ENCODE data around the gene CYB561A3.

Gene CYB561A3

DNA sequence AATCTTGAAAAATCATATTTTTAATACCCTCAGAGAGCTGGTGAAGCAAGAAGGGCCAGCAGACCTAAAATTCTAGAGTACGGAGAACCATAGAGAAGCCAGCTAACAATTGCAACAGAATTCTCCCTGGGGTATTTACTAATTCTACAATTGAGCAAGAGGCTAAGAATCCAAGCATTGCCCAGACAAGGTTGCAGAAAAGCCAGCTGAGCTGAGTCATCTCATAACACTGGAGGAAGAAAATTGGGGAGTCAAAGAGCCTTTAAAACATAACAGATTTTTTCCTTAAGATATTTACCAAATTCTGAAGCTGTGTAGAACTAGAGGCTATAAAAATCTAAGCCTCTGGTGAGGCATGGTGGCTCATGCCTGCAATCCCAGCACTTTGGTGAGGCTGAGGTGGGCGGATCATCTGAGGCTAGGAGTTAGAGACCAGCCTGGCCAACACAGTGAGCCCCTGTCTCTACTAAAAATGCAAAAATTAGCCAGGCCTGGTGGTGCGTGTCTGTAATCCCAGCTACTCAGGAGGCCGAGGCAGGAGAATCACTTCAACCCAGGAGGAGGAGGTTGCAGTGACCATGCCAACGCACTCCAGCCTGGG is 17.1 kb upstream of the CYB561A3 start:
- Mint-ChIP-seq H3K27ac (no peak overlapping the region), H3K9me3 (no peaks in the 10 kb centered on the region), H3K27me3 (no peaks in the 10 kb centered on the region), H3K4me3 (no peak overlapping the region), H3K4me1 (peaks cover 4 to 10% of the 10 kb centered on the region in 2 donors), H3K36me3 (peaks cover 14 to 23% of the 10 kb centered on the region in 2 donors)
- DNase-seq (no peak), ATAC-seq (replicated peaks) (no peak)

DNA sequence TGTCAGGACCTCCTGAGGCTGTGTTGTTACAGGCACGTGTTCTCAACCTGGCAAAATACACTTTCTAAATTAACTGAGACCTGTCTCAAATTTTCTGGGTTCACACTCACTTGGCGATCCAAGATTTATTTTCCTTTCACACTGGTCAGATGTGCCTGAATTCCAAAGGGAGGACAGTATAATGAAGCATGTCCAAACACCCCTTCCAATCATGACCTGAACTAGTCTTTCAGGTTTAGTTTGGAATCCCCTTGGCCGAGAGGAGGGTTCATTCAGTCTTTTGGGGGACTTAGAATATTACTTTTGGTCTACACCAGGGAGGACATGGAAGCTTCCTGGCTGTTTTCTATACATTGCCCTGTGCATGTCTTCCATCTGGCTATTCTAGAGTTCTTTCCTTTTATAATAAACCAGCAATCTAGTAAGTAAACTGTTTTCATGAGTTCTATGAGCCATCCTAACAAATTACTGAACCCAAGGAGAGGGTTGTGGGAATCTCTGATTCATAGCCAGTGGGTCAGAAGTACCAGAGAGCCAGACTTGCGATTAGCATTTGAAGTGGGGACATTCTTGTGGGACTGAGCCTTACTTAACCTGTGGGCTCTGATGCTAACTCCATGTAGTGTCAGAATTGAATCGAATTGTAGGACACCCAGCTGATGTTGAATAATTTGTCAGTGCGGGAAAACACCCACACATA is 15.9 kb upstream of the CYB561A3 start:
- Mint-ChIP-seq H3K4me3 (no peak overlapping the region), H3K36me3 (peaks cover 16 to 27% of the 10 kb centered on the region in 2 donors), H3K27me3 (no peaks in the 10 kb centered on the region), H3K27ac (no peak overlapping the region), H3K4me1 (peaks cover 4 to 10% of the 10 kb centered on the region in 2 donors), H3K9me3 (no peaks in the 10 kb centered on the region)
- ATAC-seq (replicated peaks) (no peak), DNase-seq (no peak)

DNA sequence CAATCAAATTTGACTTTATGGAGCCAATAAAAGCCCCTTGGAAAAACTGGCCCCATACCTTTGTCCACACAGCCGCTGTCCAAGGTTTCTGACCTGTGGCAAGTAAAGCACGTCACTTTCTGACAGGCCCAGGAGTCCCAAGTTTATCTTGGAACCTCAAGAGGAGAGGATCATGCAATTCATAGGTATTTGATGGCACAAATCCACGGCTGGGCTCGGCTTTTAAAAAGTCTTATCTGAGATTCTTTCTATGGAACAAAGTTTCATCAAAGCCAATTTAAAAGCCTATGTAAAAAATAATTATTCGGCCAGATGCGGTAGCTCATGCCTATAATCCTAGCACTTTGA is 14.1 kb upstream of the CYB561A3 start:
- H3K36me3 Mint-ChIP-seq, result peaks cover 26 to 42% of the 10 kb centered on the region in 2 donors
- no peak overlapping the region for H3K4me3 Mint-ChIP-seq
- no peaks in the 10 kb centered on the region for H3K27me3 Mint-ChIP-seq
- H3K9me3 Mint-ChIP-seq, result no peaks in the 10 kb centered on the region
- no peak overlapping the region for H3K27ac Mint-ChIP-seq
- DNase-seq (no peak), ATAC-seq (replicated peaks) (no peak)
- peaks cover under 1 to 2% of the 10 kb centered on the region in 2 donors for H3K4me1 Mint-ChIP-seq

DNA sequence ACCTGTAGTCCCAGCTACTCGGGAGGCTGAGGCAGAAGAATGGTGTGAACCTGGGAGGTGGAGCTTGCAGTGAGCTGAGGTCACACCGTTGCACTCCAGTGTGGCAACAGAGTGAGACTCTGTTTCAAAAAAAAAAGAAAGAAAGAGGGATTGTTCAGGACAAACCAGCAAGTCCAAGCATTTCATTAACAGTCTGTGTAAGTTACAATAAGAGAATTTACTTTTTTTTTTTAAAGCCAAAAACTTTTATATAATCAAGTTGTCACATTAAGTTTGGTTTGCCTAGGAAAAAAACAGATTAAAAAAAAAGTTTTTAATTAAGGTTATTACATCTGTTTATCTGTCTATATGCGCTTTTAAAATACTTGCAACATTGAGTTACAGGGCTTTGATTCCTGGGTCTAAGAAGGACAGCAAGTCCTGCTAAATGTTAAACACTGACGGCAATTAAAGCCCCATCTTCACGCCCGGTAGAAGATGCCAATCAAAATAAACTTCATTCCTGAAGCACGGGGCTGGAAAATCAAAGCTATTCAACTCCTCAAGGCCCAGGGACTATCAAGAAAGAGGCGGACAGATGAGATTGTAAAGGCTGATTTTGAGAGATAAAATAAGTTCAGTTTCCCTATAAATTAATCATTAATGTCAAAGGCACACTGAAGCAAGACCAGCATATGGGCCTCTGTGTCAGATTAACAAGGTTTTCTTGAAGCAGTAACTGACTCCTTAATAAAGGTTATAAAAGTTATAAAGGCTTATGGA is 11.2 kb upstream of the CYB561A3 start:
- Mint-ChIP-seq H3K9me3 (no peaks in the 10 kb centered on the region), H3K27ac (peak overlapping the region; percentile 67), H3K36me3 (peaks cover 44 to 62% of the 10 kb centered on the region in 2 donors), H3K4me1 (peaks cover 17 to 24% of the 10 kb centered on the region in 2 donors), H3K4me3 (no peak overlapping the region), H3K27me3 (no peaks in the 10 kb centered on the region)
- no peak for DNase-seq
- ATAC-seq (replicated peaks), result no peak

DNA sequence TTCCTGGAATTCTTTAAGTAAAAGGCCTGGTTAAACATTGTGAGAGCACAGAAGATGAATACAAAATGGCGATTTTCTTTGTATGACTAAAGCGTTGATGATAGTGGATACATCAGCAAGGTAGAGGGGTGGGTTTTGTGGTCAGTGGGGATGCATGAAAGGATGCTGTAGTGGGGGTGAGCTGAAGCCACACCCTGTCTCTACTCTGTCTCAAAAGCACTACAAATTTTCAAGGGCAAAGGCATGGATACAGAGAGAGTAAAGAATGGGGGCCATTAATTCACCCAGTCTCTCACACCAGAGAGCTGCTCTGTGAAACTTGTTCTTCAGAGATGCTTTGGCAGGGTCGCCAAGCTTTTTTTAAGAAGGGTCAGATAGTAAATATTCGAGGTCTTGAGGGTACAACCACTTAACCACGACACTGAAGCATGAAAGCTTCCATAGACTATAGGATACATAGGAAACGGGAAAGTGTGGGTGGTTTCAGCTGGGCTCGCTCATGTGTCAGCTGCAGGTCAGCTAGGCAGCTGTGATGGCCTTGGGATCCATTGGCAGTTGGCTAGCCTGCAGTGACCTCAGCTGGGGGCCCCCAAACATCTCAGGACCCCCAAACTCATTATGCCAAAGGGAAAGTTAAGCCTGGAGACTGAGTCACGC is 8.8 kb upstream of the CYB561A3 start:
- Mint-ChIP-seq H3K36me3 (peaks cover 41 to 53% of the 10 kb centered on the region in 2 donors), H3K4me1 (peaks cover 16 to 24% of the 10 kb centered on the region in 2 donors), H3K9me3 (no peaks in the 10 kb centered on the region), H3K27me3 (no peaks in the 10 kb centered on the region), H3K4me3 (no peak overlapping the region), H3K27ac (peak overlapping the region; percentile 3)
- DNase-seq (no peak), ATAC-seq (replicated peaks) (peak; percentile 72)

DNA sequence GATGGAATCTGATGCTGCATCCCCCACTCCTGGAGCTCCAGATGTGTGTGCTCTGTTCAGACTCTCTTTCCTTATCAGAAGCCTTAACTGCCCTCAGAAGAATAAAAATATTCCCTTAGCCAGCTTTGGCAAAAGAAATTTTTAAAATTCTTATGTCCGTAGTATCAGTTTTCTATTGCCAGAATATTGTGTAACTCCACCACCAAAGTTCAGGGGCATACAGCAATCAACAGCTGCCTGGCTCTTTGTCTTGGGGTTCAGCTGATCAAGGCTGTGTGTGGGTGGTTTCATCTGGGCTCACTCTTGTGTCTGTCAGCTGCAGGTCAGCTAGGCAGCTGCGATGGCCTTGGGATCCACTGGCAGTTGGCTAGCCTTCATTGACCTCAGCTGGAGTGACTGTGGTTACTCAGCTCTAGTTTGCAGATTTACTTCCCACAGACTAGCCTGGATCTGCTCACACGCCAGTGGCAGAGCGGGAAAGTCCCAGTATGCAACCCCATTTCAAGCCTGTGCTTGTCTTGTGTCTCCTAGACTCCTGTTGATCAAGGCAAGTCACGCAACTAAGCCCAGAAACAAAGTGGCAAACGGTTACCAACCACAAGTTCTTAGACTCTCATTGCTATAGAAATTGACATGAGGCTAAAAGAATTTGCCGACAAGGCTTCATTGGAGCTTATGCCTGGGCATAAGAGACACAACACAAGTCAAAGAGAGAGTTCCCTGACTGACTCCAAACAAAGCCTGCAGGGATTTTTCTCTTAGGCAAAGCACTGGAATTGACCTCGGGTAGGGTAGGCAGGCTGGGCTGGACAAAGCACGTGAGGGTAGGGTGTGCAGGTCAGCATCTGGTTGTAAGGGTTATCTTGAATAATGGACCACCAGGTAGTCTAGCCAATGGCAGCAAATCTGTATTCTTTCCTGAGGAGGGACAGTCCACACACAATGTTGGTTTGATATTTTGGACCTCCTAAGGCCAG is 8.0 kb upstream of the CYB561A3 start:
- peak overlapping the region; percentile 31 for H3K27ac Mint-ChIP-seq
- peaks cover 37 to 49% of the 10 kb centered on the region in 2 donors for H3K36me3 Mint-ChIP-seq
- peak; percentile 39 to 45 for ATAC-seq (replicated peaks)
- H3K27me3 Mint-ChIP-seq, result no peaks in the 10 kb centered on the region
- no peaks in the 10 kb centered on the region for H3K9me3 Mint-ChIP-seq
- H3K4me3 Mint-ChIP-seq, result peak overlapping the region in 1 of 2 donors; percentile 33
- DNase-seq, result no peak
- peaks cover 16 to 24% of the 10 kb centered on the region in 2 donors for H3K4me1 Mint-ChIP-seq

DNA sequence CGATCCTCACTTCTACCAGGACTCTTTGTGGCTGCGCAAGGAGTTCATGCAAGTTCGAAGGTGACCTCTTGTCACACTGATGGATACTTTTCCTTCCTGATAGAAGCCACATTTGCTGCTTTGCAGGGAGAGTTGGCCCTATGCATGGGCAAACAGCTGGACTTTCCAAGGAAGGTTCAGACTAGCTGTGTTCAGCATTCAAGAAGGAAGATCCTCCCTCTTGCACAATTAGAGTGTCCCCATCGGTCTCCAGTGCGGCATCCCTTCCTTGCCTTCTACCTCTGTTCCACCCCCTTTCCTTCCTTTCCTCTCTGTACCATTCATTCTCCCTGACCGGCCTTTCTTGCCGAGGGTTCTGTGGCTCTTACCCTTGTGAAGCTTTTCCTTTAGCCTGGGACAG is 7.0 kb upstream of the CYB561A3 start:
- H3K27me3 Mint-ChIP-seq, result no peaks in the 10 kb centered on the region
- no peak overlapping the region for H3K4me3 Mint-ChIP-seq
- no peak for ATAC-seq (replicated peaks)
- DNase-seq, result no peak
- no peaks in the 10 kb centered on the region for H3K9me3 Mint-ChIP-seq
- H3K27ac Mint-ChIP-seq, result no peak overlapping the region
- peaks cover 16 to 27% of the 10 kb centered on the region in 2 donors for H3K4me1 Mint-ChIP-seq
- peaks cover 37 to 46% of the 10 kb centered on the region in 2 donors for H3K36me3 Mint-ChIP-seq

DNA sequence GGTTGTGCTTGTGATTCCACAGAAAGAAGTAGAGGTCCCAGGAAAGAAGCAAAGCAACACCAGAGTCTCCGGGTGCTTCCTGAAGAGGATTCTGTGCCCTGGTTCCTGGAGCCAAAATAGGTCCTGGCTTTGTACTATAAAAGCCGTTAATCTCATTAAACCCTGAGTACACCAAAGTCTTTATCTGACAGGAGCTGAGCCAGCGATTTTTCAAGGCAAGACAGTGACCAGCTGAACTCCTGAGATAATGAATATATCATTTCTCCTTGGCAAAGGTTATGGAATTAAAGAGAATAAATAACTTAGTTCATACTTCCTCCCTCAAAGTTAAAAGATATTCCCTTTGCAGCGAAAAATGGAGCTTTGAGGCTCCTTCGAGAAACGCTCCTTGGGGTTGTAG is 5.7 kb upstream of the CYB561A3 start:
- Mint-ChIP-seq H3K27ac (no peak overlapping the region), H3K4me1 (peaks cover 21 to 40% of the 10 kb centered on the region in 2 donors), H3K9me3 (no peaks in the 10 kb centered on the region), H3K36me3 (peaks cover 36 to 44% of the 10 kb centered on the region in 2 donors), H3K27me3 (no peaks in the 10 kb centered on the region), H3K4me3 (no peak overlapping the region)
- no peak for ATAC-seq (replicated peaks)
- DNase-seq, result no peak

DNA sequence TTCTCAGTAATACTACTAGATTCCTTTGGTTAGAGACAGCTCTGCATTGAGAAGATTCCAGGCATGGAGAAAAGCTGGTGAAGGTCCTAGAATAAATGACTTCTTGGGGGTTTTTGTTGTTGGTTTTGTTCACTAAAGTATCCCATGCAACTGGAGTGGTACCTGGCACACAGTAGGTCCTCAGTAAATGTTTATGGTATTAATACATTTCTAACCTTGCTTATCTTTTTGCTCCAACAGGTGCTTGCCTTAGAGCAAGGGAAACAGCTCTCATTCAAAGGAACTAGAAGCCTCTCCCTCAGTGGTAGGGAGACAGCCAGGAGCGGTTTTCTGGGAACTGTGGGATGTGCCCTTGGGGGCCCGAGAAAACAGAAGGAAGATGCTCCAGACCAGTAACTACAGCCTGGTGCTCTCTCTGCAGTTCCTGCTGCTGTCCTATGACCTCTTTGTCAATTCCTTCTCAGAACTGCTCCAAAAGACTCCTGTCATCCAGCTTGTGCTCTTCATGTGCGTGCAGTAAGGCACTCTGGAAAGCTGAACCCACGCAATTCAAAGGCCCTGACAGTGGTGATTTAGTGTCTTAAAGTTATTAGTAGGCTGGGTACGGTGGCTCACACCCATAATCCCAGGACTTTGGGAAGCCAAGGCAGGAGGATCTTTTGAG is 2.5 kb upstream of the CYB561A3 start:
- ATAC-seq (replicated peaks) (no peak), DNase-seq (no peak)
- H3K27me3 Mint-ChIP-seq, result no peaks in the 10 kb centered on the region
- H3K4me1 Mint-ChIP-seq, result peaks cover 16 to 44% of the 10 kb centered on the region in 2 donors
- no peak overlapping the region for H3K27ac Mint-ChIP-seq
- peak overlapping the region in 1 of 2 donors; percentile 99 for H3K4me3 Mint-ChIP-seq
- H3K9me3 Mint-ChIP-seq, result no peaks in the 10 kb centered on the region
- H3K36me3 Mint-ChIP-seq, result peaks cover 19 to 37% of the 10 kb centered on the region in 2 donors

DNA sequence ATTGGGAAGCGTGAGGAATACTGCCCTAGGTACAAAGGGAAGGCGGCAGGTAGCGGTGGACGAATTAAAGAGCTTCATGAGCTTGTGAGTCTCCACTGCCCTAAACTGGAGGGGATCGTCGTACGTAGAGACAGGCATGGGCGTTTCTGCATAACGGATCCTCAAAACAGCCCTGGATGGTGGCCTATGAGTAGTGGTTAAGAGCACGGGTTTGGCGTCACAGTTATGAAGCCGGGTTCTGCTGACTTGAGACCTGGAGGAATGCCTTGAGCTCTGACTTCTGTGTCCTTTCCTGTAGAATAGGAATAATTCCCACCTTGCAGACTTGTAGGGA is 827 bp upstream of the CYB561A3 start:
- H3K4me1 Mint-ChIP-seq, result peaks cover 23 to 52% of the 10 kb centered on the region in 2 donors
- ATAC-seq (replicated peaks), result peak; percentile 27 to 28
- peaks cover 13 to 30% of the 10 kb centered on the region in 2 donors for H3K36me3 Mint-ChIP-seq
- peak overlapping the region; percentile 99 for H3K27ac Mint-ChIP-seq
- no peaks in the 10 kb centered on the region for H3K27me3 Mint-ChIP-seq
- no peak for DNase-seq
- no peaks in the 10 kb centered on the region for H3K9me3 Mint-ChIP-seq
- peak overlapping the region; percentile 92 to 99 for H3K4me3 Mint-ChIP-seq

DNA sequence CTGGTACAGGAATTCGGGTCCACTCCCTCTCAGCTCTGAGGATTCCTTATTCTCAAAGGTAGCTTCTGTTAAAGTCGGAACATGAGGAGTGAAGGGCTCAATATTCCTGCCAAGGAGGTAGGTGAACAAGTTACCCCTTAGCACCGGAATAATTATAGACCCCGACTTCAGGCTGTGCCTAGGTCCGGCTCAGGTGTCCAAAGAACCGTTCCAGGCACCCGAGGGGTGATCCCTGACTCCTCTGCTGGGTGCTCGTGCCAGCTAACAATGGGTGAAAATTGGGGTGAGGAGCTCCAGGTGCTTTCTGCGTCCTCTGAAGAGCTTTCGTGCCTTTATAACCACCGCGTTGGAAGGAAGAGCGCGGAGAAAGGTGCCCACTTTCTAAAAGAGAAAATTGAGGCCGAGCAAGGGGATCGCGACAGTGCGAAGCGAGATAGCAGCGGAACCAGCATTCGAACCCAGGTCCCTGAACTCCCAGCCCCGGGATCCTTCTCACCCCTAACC is 393 bp downstream of the CYB561A3 start:
- Mint-ChIP-seq H3K9me3 (no peaks in the 10 kb centered on the region), H3K4me1 (peaks cover 35 to 64% of the 10 kb centered on the region in 2 donors), H3K27ac (peak overlapping the region; percentile 99), H3K36me3 (peaks cover 13 to 29% of the 10 kb centered on the region in 2 donors), H3K27me3 (no peaks in the 10 kb centered on the region), H3K4me3 (peak overlapping the region; percentile 92 to 99)
- ATAC-seq (replicated peaks), result no peak
- DNase-seq, result no peak

DNA sequence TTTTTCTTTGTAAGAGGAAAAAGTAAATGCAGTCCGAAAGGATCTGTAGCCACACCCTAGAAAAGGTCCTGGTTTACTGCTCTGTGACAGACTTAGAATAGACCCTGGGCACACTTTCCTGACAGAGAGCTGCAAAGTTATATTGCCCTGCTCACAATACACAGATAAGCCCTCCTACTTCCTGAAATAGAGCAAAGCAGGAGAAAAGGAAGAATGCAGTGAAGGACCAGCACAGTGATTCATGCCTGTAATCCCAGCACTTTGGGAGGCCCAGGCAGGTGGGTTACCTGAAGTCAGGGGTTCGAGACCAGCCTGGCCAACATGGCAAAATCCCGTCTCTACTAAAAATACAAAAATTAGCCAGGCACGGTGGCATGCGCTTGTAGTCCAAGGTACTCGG is 2.2 kb downstream of the CYB561A3 start:
- ATAC-seq (replicated peaks) (no peak), DNase-seq (no peak)
- H3K4me1 Mint-ChIP-seq, result peaks cover 42 to 77% of the 10 kb centered on the region in 2 donors
- H3K9me3 Mint-ChIP-seq, result no peaks in the 10 kb centered on the region
- peak overlapping the region; percentile 99 for H3K27ac Mint-ChIP-seq
- peak overlapping the region; percentile 92 to 99 for H3K4me3 Mint-ChIP-seq
- peaks cover 21 to 39% of the 10 kb centered on the region in 2 donors for H3K36me3 Mint-ChIP-seq
- H3K27me3 Mint-ChIP-seq, result no peaks in the 10 kb centered on the region

DNA sequence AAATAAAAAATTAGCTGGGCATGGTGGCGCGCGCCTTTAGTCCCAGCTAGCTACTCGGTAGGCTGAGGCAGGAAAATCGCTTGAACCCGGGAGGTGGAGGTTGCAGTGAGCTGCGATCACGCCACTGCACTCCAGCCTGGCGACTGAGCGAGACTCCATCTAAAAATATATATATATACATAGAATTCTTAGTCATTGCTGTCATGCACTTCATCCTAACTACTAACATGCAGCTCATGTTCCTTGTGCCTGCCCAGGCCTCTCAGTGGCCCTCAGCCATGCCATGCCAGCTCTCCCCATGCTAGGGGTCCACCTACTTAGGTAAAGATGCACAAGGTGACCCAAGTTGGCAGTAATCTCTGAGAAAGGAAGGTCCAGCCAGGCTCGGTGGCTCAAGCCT is 3.1 kb downstream of the CYB561A3 start:
- peaks cover 28 to 47% of the 10 kb centered on the region in 2 donors for H3K36me3 Mint-ChIP-seq
- H3K27ac Mint-ChIP-seq, result peak overlapping the region; percentile 99
- H3K4me1 Mint-ChIP-seq, result peaks cover 48 to 81% of the 10 kb centered on the region in 2 donors
- H3K4me3 Mint-ChIP-seq, result peak overlapping the region; percentile 92 to 99
- H3K27me3 Mint-ChIP-seq, result no peaks in the 10 kb centered on the region
- DNase-seq (no peak), ATAC-seq (replicated peaks) (no peak)
- H3K9me3 Mint-ChIP-seq, result no peaks in the 10 kb centered on the region
